Endothelial cell of umbilical vein (primary cell): ENCODE data around the gene LHPP.

ENCODE experiments used
- GATA2 ChIP-seq: IDR thresholded peaks from 2 replicates; pipeline ENCODE4 v1.7.0; 2011; ENCODE audit warnings: low read depth, mild to moderate bottlenecking, moderate library complexity, mixed read lengths, low read length; ENCODE audit not compliant: insufficient read length, insufficient read depth
- POLR2AphosphoS5 ChIP-seq: IDR thresholded peaks from 2 replicates; pipeline ENCODE4 v1.6.1; 2012; ENCODE audit warnings: low read depth, mild to moderate bottlenecking, control low read depth, low read length, moderate library complexity; ENCODE audit not compliant: insufficient read depth
- TF ChIP-seq, protein P1 (sequence below), 2 donors: IDR thresholded peaks; 1 replicate in 1 of 2; 2 replicates in 1 of 2; pipeline ENCODE4 v1.5.1; 2011; ENCODE audit warnings: low read length in 2 of 2, mild to moderate bottlenecking in 2 of 2, moderate library complexity in 2 of 2, control low read depth in 1 of 2, inconsistent platforms in 1 of 2, low read depth in 1 of 2; ENCODE audit not compliant: insufficient read depth in 1 of 2; ENCODE audit errors: extremely low read depth in 1 of 2

DNA sequence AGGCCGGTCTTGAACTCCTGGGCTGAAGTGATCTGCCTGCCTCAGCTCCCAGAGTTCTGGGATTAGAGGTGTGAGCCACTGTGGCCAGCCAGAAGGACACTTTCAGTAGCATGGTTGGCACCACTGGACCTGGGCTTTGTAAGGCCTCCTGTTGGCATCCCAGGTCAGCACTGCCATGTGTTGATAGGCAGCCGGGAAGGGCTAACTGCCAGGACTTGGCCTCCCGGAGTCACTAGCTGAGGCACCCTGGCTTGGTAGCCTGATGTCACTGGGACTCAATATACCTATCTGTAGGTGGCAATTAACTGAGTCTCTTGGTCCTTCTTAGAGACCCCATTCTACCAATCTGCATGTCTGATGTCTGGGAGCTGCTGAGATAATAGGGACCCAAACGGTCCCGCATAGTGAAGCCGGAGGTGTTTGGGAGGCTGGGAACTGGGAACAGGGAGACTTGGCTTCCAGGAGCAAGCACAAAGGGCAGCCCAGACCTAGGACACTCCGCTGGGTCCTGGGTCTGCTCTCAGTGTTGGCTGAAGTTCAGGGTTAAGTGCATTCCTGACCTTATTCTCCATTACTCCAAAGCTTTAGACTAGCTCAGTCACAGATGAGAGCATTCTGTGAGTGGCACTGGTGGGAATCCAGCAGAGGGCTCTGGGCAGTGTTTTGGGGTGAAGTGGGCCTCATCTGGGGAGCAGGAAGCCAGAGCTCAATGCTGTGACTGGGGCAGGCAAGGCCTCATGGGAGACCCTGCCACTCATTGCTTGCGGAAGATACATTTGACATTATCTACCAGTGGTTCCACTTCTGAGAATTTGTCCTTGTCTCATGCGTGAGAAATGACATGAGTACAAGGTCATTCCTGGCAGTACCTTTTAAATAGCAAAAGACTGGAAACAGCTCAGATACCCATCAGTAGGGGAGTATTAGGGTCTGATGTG is 2.7 kb downstream of the LHPP start:
- TF ChIP-seq, protein P1, sequence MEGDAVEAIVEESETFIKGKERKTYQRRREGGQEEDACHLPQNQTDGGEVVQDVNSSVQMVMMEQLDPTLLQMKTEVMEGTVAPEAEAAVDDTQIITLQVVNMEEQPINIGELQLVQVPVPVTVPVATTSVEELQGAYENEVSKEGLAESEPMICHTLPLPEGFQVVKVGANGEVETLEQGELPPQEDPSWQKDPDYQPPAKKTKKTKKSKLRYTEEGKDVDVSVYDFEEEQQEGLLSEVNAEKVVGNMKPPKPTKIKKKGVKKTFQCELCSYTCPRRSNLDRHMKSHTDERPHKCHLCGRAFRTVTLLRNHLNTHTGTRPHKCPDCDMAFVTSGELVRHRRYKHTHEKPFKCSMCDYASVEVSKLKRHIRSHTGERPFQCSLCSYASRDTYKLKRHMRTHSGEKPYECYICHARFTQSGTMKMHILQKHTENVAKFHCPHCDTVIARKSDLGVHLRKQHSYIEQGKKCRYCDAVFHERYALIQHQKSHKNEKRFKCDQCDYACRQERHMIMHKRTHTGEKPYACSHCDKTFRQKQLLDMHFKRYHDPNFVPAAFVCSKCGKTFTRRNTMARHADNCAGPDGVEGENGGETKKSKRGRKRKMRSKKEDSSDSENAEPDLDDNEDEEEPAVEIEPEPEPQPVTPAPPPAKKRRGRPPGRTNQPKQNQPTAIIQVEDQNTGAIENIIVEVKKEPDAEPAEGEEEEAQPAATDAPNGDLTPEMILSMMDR (IDR thresholded peaks at IDR 0.05; ENCODE audit: extremely low read depth in 1 of 2, insufficient read depth in 1 of 2, low read depth in 1 of 2, low read length in 2 of 2): no peak
- no peak for TF ChIP-seq GATA2
- TF ChIP-seq POLR2AphosphoS5: no peak
